ENCODE measurements around the gene ABCC10. TPM values are rescaled to one million over a fixed set of nuclear protein-coding genes. Genes with fewer than 3 reads are reported as not detected.

ABCC10 gene
- total RNA-seq, 1 donor from 2014 or later = 11.7 TPM

GRCh38 chr6:43394982-43395381 is 32.4 kb upstream of the ABCC10 start:
- peaks cover 17% of the 10 kb centered on the region for H3K27me3 ChIP-seq (ENCODE audit: low read depth)
- no peaks in the 10 kb centered on the region for H3K9me3 ChIP-seq (replicated peaks)
- no peak for DNase-seq
- H3K27ac ChIP-seq (replicated peaks) = no peak overlapping the region
- no peaks in the 10 kb centered on the region for H3K36me3 ChIP-seq
- TF ChIP-seq CTCF (IDR thresholded peaks at IDR 0.05; ENCODE audit: borderline replicate concordance) = no peak
- H3K4me3 ChIP-seq = no peak overlapping the region
- H3K4me1 ChIP-seq = peaks cover 2% of the 10 kb centered on the region
- intact Hi-C loops (cut with micrococcal nuclease) = no loop called here

GRCh38 chr6:43395776-43396175 is 31.6 kb upstream of the ABCC10 start:
- Histone ChIP-seq H3K27ac (replicated peaks) (no peak overlapping the region), H3K27me3 (ENCODE audit: low read depth) (peaks cover 11% of the 10 kb centered on the region), H3K4me1 (peaks cover 2% of the 10 kb centered on the region), H3K36me3 (no peaks in the 10 kb centered on the region), H3K9me3 (replicated peaks) (no peaks in the 10 kb centered on the region), H3K4me3 (no peak overlapping the region)
- TF ChIP-seq CTCF (IDR thresholded peaks at IDR 0.05; ENCODE audit: borderline replicate concordance) = no peak
- intact Hi-C loops (cut with micrococcal nuclease) = no loop called here
- DNase-seq = peak; percentile 20

GRCh38 chr6:43396408-43397149 is 30.8 kb upstream of the ABCC10 start:
- H3K36me3 ChIP-seq = no peaks in the 10 kb centered on the region
- H3K9me3 ChIP-seq (replicated peaks) = no peaks in the 10 kb centered on the region
- peaks cover 3% of the 10 kb centered on the region for H3K27me3 ChIP-seq (ENCODE audit: low read depth)
- no peak overlapping the region for H3K27ac ChIP-seq (replicated peaks)
- DNase-seq = no peak
- no peak overlapping the region for H3K4me3 ChIP-seq
- no peak for TF ChIP-seq CTCF (IDR thresholded peaks at IDR 0.05; ENCODE audit: borderline replicate concordance)
- peaks cover 4% of the 10 kb centered on the region for H3K4me1 ChIP-seq
- intact Hi-C loops (cut with micrococcal nuclease) = no loop called here

DNA sequence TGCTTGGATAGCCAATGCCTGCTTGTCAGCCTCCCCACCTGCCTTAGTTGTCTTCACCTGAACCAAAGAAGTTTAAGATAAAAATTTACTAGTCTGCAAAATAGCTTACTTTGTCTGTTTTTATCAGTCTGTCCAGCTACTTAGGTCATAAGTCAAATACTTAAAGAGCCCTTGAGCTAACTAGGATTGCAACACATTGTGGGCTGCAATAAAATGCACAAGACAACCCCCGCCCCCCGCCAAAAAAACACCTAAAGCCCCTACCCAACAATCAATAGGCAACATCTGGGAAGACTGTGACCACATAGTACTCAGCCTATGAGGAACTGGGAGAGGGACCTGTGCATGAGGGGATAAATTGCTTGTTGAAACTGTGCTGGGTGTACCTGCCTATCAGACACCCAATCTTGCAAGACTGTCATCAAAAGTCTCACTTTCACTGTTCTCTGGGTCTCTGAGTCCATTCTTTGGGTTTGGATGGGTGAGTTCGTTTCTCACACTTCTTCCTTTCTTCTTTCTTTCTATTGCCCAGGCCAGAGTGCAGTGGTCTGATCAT is 27.3 kb upstream of the ABCC10 start:
- H3K9me3 ChIP-seq (replicated peaks) = no peaks in the 10 kb centered on the region
- H3K4me3 ChIP-seq = no peak overlapping the region
- no peak for DNase-seq
- H3K27me3 ChIP-seq (ENCODE audit: low read depth) = no peaks in the 10 kb centered on the region
- H3K36me3 ChIP-seq = no peaks in the 10 kb centered on the region
- no peak for TF ChIP-seq CTCF (IDR thresholded peaks at IDR 0.05; ENCODE audit: borderline replicate concordance)
- no peak overlapping the region for H3K27ac ChIP-seq (replicated peaks)
- peaks cover 12% of the 10 kb centered on the region for H3K4me1 ChIP-seq
- intact Hi-C loops (cut with micrococcal nuclease) = no loop called here

- H3K36me3 ChIP-seq = no peaks in the 10 kb centered on the region
- TF ChIP-seq CTCF (IDR thresholded peaks at IDR 0.05; ENCODE audit: borderline replicate concordance) = no peak
- intact Hi-C loops (cut with micrococcal nuclease) = no loop called here
Measured at GRCh38 chr6:43401730-43402129, 25.6 kb upstream of the ABCC10 start.

More at GRCh38 chr6:43401730-43402129, 25.6 kb upstream of the ABCC10 start:
- Histone ChIP-seq H3K27me3 (ENCODE audit: low read depth) (no peaks in the 10 kb centered on the region), H3K9me3 (replicated peaks) (no peaks in the 10 kb centered on the region), H3K27ac (replicated peaks) (no peak overlapping the region), H3K4me1 (peaks cover 9% of the 10 kb centered on the region), H3K4me3 (no peak overlapping the region)
- DNase-seq = no peak
